Measurements from ENCODE around the gene EHMT1.
"Not testable (repeated sequence)": the region's sequence is repeated elsewhere in the genome, so short reads cannot be mapped to it uniquely, and the experiment has no call there.

The EHMT1 gene

GRCh38 chr9:137834846-137835546 lies 216.2 kb downstream of the EHMT1 start:
- no peak for DNase-seq

- DNase-seq: no peak
These were observed 217.5 kb downstream of the EHMT1 start for GRCh38 chr9:137836151-137836830.

GRCh38 chr9:137836831-137837241 lies 218.0 kb downstream of the EHMT1 start:
- DNase-seq: no peak

- DNase-seq: no peak
These were observed 218.8 kb downstream of the EHMT1 start for GRCh38 chr9:137837345-137838278.

GRCh38 chr9:137838576-137838975 lies 219.8 kb downstream of the EHMT1 start:
- no peak for DNase-seq

GRCh38 chr9:137843355-137843754 lies 224.6 kb downstream of the EHMT1 start:
- DNase-seq: no peak

GRCh38 chr9:137851516-137852267 lies 232.9 kb downstream of the EHMT1 start:
- DNase-seq: no peak

GRCh38 chr9:137853392-137853995 lies 234.7 kb downstream of the EHMT1 start:
- no peak for DNase-seq

GRCh38 chr9:137860361-137860760 lies 241.6 kb downstream of the EHMT1 start:
- no peak for DNase-seq

- no peak for DNase-seq
These were observed 246.9 kb downstream of the EHMT1 start for GRCh38 chr9:137865581-137866145.

- no peak for DNase-seq
These were observed 247.7 kb downstream of the EHMT1 start for GRCh38 chr9:137866226-137867141.

GRCh38 chr9:137870432-137870831 lies 251.6 kb downstream of the EHMT1 start:
- DNase-seq: no peak

- DNase-seq: no peak
These were observed 253.5 kb downstream of the EHMT1 start for GRCh38 chr9:137872296-137872695.

GRCh38 chr9:137873408-137873807 lies 254.6 kb downstream of the EHMT1 start:
- DNase-seq: no peak

- DNase-seq: no peak
These were observed 255.1 kb downstream of the EHMT1 start for GRCh38 chr9:137873858-137874362.

- no peak for DNase-seq
These were observed 256.5 kb downstream of the EHMT1 start for GRCh38 chr9:137875354-137875753.

- no peak for DNase-seq
These were observed 257.0 kb downstream of the EHMT1 start for GRCh38 chr9:137875846-137876245.

GRCh38 chr9:137876269-137876668 lies 257.5 kb downstream of the EHMT1 start:
- DNase-seq: no peak

- DNase-seq: no peak
These were observed 258.1 kb downstream of the EHMT1 start for GRCh38 chr9:137876781-137877386.

GRCh38 chr9:137877506-137878122 lies 258.8 kb downstream of the EHMT1 start, which contains the start of gene CACNA1B:
Gene CACNA1B (plus strand): TSS chr9:137877782. CDS start chr9:137877934, 152 bp downstream.
- not testable (repeated sequence) for DNase-seq
